Stimulated activated CD4-positive, alpha-beta T cell treated with anti-CD3 and anti-CD28 coated beads, Interleukin-4, amount 100 ng/mL, for 48 hours (primary cell): ENCODE measurements around the gene DNAJB8.

ENCODE experiments used
- DNase-seq, 2 donors: peaks; one replicate each; pipeline ENCODE4 v3.0.0-alpha.2; 2020; ENCODE audit warnings: low read depth in 2 of 2

DNAJB8 gene

GRCh38 chr3:128426128-128426921 is 40.4 kb downstream of the DNAJB8 start:
- peak; percentile 37 to 46 for DNase-seq

GRCh38 chr3:128425846-128426127 is 40.9 kb downstream of the DNAJB8 start:
- no peak for DNase-seq

GRCh38 chr3:128425142-128425845 is 41.4 kb downstream of the DNAJB8 start:
- DNase-seq: no peak

GRCh38 chr3:128424508-128425069 is 42.1 kb downstream of the DNAJB8 start:
- DNase-seq: no peak

GRCh38 chr3:128423525-128424147 is 43.1 kb downstream of the DNAJB8 start:
- DNase-seq: no peak

- no peak for DNase-seq
Measured at GRCh38 chr3:128422762-128423524, 43.7 kb downstream of the DNAJB8 start.

GRCh38 chr3:128421966-128422365 is 44.7 kb downstream of the DNAJB8 start:
- no peak for DNase-seq

- DNase-seq: no peak
Measured at GRCh38 chr3:128421439-128421836, 45.3 kb downstream of the DNAJB8 start.

- DNase-seq: no peak
Measured at GRCh38 chr3:128420720-128421438, 45.8 kb downstream of the DNAJB8 start.

GRCh38 chr3:128420289-128420688 is 46.4 kb downstream of the DNAJB8 start:
- DNase-seq: no peak

- no peak for DNase-seq
Measured at GRCh38 chr3:128419311-128419710, 47.4 kb downstream of the DNAJB8 start.

- no peak for DNase-seq
Measured at GRCh38 chr3:128418900-128419299, 47.8 kb downstream of the DNAJB8 start.

- DNase-seq: no peak
Measured at GRCh38 chr3:128416578-128417211, 50.0 kb downstream of the DNAJB8 start.

GRCh38 chr3:128415773-128416577 is 50.7 kb downstream of the DNAJB8 start:
- no peak for DNase-seq

GRCh38 chr3:128415200-128415772 is 51.4 kb downstream of the DNAJB8 start:
- DNase-seq: no peak

GRCh38 chr3:128413413-128414205 is 53.1 kb downstream of the DNAJB8 start:
- DNase-seq: no peak

GRCh38 chr3:128413003-128413370 is 53.7 kb downstream of the DNAJB8 start:
- DNase-seq: no peak
